HG03571 (cell line): ENCODE results near the gene MLST8.
"Not testable (repeated sequence)": the region's sequence is repeated elsewhere in the genome, so short reads cannot be mapped to it uniquely, and the experiment has no call there.

ENCODE experiments used
- ATAC-seq: cut with Tn5 transposase; IDR thresholded peaks from one replicate; pipeline ENCODE4 v1.9.1; 2021; ENCODE audit not compliant: unreplicated experiment

MLST8 gene

GRCh38 chr16:2231016-2231931 lies 26.0 kb downstream of the MLST8 start:
- ATAC-seq, result no peak

- ATAC-seq, result no peak
Observed at GRCh38 chr16:2232094-2232990, 27.1 kb downstream of the MLST8 start.

DNA sequence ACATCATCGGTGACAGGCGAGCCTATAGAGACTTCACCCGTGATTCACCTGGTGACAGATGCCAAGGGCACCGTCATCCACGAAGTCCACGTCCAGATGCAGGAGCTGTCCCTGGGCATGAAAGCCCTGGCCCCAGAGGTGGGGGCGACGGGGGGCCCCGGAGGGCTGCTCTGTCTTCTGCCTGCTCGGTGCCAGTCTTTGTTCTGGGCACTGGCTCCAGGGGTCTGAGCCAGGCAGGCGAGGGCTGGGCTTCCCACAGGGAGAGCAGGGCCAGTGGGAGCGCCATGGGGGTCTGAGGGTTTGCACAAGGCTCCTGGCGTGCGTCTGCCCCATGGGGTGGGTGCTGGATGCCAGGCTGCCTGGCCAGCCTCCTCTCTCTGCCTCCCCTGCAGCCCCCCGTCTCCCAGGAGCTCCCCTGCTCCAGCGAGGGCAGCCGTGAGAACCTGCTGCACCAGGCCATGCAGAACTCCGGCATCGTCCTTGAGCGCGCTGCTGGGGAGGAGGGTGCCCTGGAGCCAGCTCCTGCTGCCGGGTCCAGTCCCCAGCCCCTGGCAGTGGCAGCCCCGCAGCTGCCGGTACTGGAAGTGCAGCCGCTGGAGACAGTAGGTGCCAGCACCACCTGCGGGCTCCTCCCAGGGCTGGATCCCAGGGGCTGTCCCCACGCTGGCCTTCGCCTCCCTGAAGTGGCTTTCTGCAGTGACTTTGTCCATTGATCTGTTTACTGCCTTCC lies 28.0 kb downstream of the MLST8 start:
- ATAC-seq, result no peak

GRCh38 chr16:2233872-2234812 lies 28.9 kb downstream of the MLST8 start:
- no peak for ATAC-seq

GRCh38 chr16:2234813-2235170 lies 29.5 kb downstream of the MLST8 start:
- no peak for ATAC-seq

GRCh38 chr16:2235234-2235651 lies 30.0 kb downstream of the MLST8 start:
- ATAC-seq, result no peak

GRCh38 chr16:2235695-2236336 lies 30.6 kb downstream of the MLST8 start:
- ATAC-seq, result no peak

DNA sequence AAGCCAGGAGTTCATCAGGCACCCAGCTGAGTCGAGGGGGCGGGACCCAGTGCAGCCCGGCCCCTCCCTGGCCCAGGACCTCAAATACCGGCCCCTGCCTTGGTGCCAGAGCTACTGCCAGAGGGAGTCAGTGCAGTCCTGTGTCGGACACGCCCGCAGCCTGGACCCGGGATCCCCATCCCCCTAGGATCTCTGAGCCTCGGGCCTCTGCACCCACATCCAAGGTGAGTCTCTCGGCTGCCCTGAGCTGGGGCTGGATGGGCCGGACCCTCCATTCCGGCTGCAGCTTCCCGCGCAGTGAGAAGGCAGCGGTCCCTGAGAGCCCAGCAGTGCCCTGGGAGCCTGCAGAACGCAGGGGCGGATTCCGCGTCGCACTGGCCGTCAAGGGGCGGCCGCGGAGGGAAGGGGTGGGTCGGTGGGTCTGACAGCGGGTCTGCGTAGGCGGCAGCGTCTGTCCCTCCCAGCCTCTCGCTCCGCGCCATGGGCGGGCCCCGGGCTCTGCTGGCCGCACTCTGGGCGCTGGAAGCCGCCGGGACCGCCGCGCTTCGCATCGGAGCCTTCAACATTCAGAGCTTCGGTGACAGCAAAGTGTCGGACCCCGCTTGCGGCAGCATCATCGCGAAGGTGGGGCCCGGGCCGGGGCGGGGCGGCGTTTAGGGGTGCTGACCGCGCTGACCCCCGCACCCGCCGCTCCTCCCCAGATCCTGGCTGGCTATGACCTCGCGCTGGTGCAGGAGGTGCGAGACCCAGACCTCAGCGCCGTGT lies 31.3 kb downstream of the MLST8 start, which contains the start of gene DNASE1L2:
TSS of gene DNASE1L2 (plus strand) at position 108 of the 765 bp plus-strand sequence. CDS start at position 481, 373 bp downstream.
- ATAC-seq, result no peak

- ATAC-seq, result no peak
Observed at GRCh38 chr16:2237102-2237482, 31.8 kb downstream of the MLST8 start.

DNA sequence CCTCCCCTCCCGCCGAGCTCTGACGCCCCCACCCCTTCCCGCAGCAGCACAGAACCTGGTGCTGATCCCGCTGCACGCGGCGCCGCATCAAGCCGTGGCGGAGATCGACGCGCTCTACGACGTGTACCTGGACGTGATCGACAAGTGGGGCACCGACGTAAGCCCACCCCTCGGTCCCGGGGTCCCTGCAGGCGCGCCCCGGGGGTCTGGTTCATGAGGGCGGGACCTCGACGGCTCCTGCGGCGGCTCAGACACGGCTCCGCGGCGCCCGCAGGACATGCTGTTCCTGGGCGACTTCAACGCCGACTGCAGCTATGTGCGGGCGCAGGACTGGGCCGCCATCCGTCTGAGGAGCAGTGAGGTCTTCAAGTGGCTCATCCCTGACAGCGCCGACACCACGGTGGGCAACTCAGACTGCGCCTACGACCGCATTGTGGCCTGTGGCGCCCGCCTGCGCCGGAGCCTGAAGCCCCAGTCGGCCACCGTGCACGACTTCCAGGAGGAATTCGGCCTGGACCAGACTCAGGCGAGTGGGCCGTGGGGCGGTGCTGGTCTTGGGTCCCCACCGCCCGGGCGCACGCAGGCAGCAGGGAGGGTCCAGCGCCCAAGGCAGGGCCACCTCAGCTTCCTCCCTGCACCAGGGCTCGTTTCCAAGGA lies 32.4 kb downstream of the MLST8 start:
- no peak for ATAC-seq

- ATAC-seq, result no peak
Observed at GRCh38 chr16:2238150-2238837, 33.0 kb downstream of the MLST8 start.

DNA sequence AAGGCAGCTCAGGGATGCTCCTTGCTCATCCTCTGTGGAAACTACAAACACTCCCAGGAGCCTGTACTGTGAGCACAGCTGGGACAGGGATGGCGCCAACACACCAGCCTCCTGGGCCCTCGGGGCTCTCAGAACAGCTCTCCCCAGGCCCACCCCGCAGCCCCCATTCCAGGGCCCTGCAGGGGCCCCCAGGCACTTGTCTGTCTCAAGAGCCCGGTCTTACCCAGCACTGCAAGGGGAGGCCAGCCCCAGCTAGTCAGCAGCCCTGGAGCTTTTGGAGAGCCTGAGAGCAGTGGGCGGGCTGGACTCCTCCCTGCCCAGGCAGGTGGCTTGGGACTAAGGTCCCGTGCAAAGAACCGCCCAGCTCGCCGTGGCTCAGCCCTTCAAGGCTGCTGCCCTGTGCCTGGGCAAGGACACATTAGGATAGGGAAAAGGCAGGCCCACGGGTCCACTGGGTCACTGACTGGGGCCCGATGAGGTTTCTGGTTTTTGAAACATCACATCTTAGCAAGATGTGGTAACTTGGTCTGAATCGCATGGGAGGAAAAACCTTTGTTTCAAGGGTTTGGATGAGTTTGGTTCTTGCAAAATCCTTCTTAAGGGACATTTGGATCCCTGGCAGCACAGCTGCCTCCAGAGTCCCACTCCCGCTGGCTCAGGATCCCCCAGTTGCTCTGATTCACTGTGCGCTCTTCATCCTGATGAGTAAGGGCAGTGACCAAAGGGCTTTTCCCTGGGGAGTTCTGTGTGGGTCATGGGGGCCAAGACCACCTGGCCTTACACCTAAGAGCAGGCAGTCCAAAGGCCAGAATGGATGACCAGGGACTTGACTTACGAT lies 33.8 kb downstream of the MLST8 start:
- ATAC-seq, result no peak

DNA sequence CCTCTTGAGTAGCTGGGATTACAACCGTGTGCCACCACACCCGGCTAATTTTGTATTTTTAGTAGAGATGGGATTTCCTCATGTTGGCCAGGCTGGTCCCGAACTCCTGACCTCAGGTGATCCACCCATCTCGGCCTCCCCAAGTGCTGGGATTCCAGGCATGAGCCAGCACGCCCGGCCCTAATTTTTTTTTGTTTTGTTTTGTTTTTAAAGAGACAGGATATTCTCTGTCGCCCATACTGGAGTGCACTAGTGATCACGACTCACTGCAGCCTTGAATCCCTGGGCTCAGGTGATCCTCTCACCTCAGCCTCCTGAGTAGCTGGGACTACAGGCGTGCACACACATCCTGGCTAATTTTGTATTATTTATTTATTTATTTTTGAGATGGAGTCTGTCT lies 35.1 kb downstream of the MLST8 start:
- not testable (repeated sequence) for ATAC-seq

GRCh38 chr16:2242598-2242997 lies 37.3 kb downstream of the MLST8 start:
- no peak for ATAC-seq

DNA sequence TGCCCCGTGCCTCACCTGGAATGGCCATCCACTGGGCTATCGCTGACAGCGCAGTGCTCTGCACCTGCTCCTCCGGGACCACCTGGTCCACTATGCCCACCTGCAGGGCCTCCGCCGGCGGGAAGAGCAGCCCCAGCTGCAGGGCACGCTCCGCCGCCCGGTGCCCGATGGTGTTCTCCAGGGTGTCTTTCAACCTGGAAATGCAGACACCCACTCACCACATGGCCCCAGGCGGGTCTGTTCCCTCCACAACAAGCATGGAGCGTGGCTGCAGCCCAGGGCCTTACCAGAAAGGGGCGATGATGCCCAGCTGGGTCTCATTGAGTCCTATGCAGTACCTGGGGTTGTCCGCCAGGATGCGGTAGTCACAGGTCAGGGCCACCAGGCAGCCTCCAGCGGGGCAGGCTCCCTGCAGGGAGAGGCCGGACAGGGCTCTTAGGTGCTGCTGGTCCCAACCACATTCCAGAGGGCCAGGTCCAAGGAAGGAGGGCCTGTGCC lies 37.8 kb downstream of the MLST8 start:
- ATAC-seq, result no peak

DNA sequence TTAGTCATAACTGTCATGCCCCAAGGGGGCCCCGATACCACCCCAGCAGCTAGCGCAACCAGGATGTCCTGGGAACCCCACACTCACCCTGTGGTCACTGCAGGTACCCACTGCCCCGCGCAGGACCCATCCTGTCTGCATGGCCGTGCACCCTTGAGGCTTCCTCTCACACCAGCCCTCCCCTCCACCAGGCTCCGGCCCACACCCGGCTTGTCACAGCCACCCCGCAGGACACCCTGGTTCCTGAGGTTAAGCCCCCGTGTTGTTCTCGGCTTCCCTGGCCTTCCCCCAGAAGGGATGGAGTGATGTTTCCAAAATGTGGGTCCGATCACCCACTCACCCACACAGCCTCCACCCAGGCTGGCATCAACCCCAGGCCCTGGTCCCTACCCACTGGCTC lies 38.5 kb downstream of the MLST8 start:
- ATAC-seq, result no peak

DNA sequence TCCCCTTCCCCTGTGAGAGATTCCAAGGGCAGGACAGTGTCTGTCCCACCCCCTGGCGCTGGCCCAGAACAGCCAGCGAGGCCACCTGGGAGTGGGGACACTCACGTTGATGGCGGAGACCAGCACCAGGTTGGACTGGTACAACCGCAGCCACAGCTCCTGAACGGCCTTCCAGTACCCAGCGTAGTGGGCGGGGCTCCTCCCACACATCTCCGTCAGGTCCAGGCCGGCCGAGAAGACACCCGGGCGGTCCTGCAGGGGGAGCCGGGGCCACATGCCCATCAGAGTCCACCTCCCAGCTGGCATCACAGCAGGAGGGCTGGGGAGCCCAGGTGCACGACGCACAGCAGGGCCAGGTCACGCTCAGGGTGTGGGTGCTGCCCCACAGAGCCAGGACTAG lies 39.0 kb downstream of the MLST8 start:
- no peak for ATAC-seq
